Inflammatory macrophage treated with lipopolysaccharide for 4 hours (primary cell): ENCODE data around the gene MYO5A.

ENCODE experiments used
- DNase-seq: peaks from one replicate; pipeline ENCODE4 v3.0.0-alpha.2; 2020

Gene MYO5A

GRCh38 chr15:52415628-52416027 is 113.1 kb downstream of the MYO5A start:
- no peak for DNase-seq

GRCh38 chr15:52414936-52415335 is 113.7 kb downstream of the MYO5A start:
- no peak for DNase-seq

GRCh38 chr15:52408823-52409222 is 119.9 kb downstream of the MYO5A start:
- no peak for DNase-seq

- DNase-seq, result no peak
Observed at GRCh38 chr15:52407374-52407773, 121.3 kb downstream of the MYO5A start.

GRCh38 chr15:52406601-52407000 is 122.1 kb downstream of the MYO5A start:
- no peak for DNase-seq

- DNase-seq, result no peak
Observed at GRCh38 chr15:52405856-52406255, 122.8 kb downstream of the MYO5A start.

- no peak for DNase-seq
Observed at GRCh38 chr15:52397118-52397517, 131.6 kb downstream of the MYO5A start.

- no peak for DNase-seq
Observed at GRCh38 chr15:52394118-52394517, 134.6 kb downstream of the MYO5A start.

- no peak for DNase-seq
Observed at GRCh38 chr15:52392008-52392687, 136.5 kb downstream of the MYO5A start.

- no peak for DNase-seq
Observed at GRCh38 chr15:52391069-52391468, 137.6 kb downstream of the MYO5A start.

GRCh38 chr15:52385670-52386069 is 143.0 kb downstream of the MYO5A start:
- DNase-seq, result no peak

- DNase-seq, result no peak
Observed at GRCh38 chr15:52383100-52383588, 145.5 kb downstream of the MYO5A start.

GRCh38 chr15:52382647-52383046 is 146.0 kb downstream of the MYO5A start:
- no peak for DNase-seq

GRCh38 chr15:52379395-52380106 is 149.1 kb downstream of the MYO5A start:
- DNase-seq, result no peak

- no peak for DNase-seq
Observed at GRCh38 chr15:52378746-52379394, 149.8 kb downstream of the MYO5A start.

- DNase-seq, result peak; percentile 80
Observed at GRCh38 chr15:52370010-52370409, 158.7 kb downstream of the MYO5A start.

- DNase-seq, result peak; percentile 30
Observed at GRCh38 chr15:52369455-52369854, 159.2 kb downstream of the MYO5A start.

GRCh38 chr15:52369030-52369429 is 159.7 kb downstream of the MYO5A start:
- DNase-seq, result no peak

GRCh38 chr15:52368402-52368801 is 160.3 kb downstream of the MYO5A start:
- no peak for DNase-seq

- DNase-seq, result peak; percentile 41
Observed at GRCh38 chr15:52362497-52362896, 166.2 kb downstream of the MYO5A start.

GRCh38 chr15:52361975-52362494 is 166.6 kb downstream of the MYO5A start:
- no peak for DNase-seq

- DNase-seq, result peak; percentile 26
Observed at GRCh38 chr15:52361494-52361893, 167.2 kb downstream of the MYO5A start.
